Activated naive CD8-positive, alpha-beta T cell treated with anti-CD3 and anti-CD28 coated beads for 36 hours (primary cell): Measurements from ENCODE around the gene PCDH19. TPM values are rescaled to one million over a fixed set of nuclear protein-coding genes. Genes with fewer than 3 reads are reported as not detected.

ENCODE experiments used
- DNase-seq: peaks from one replicate; pipeline ENCODE4 v3.0.0; 2021
- H3K27ac Mint-ChIP-seq: one replicate; pipeline ENCODE4 v1.8.0; 2022; ENCODE audit warnings: mild to moderate bottlenecking, moderate library complexity, mixed read lengths
- H3K27me3 Mint-ChIP-seq: one replicate; pipeline ENCODE4 v1.8.0; 2022; ENCODE audit warnings: mild to moderate bottlenecking, mixed read lengths
- H3K36me3 Mint-ChIP-seq: one replicate; pipeline ENCODE4 v1.8.0; 2021; ENCODE audit warnings: mild to moderate bottlenecking, mixed read lengths
- H3K4me1 Mint-ChIP-seq: one replicate; pipeline ENCODE4 v1.8.0; 2021; ENCODE audit warnings: mixed read lengths
- H3K4me3 Mint-ChIP-seq: one replicate; pipeline ENCODE4 v1.8.0; 2022; ENCODE audit warnings: mild to moderate bottlenecking, moderate library complexity, mixed read lengths
- H3K9me3 Mint-ChIP-seq: one replicate; pipeline ENCODE4 v1.8.0; 2022; ENCODE audit warnings: mixed read lengths
- total RNA-seq, 2 experiments: library from RNA; stranded (reverse); gene quantifications; one replicate each; pipeline ENCODE4 v1.2.3, GENCODE V29; 2021

PCDH19 gene
- total RNA-seq, 2 experiments from 2014 or later: not detected

- DNase-seq: no peak
- Mint-ChIP-seq H3K4me3 (no peak overlapping the region), H3K27me3 (no peaks in the 10 kb centered on the region), H3K27ac (no peak overlapping the region), H3K9me3 (no peaks in the 10 kb centered on the region), H3K4me1 (no peaks in the 10 kb centered on the region), H3K36me3 (no peaks in the 10 kb centered on the region)
These were observed 121.0 kb downstream of the PCDH19 start for GRCh38 chrX:100289066-100289558.

GRCh38 chrX:100277231-100277630 lies 132.8 kb downstream of the PCDH19 start:
- H3K9me3 Mint-ChIP-seq: peaks cover 2% of the 10 kb centered on the region
- no peaks in the 10 kb centered on the region for H3K4me1 Mint-ChIP-seq
- H3K27me3 Mint-ChIP-seq: no peaks in the 10 kb centered on the region
- no peak for DNase-seq
- no peak overlapping the region for H3K4me3 Mint-ChIP-seq
- no peak overlapping the region for H3K27ac Mint-ChIP-seq
- H3K36me3 Mint-ChIP-seq: no peaks in the 10 kb centered on the region

- no peak for DNase-seq
- no peaks in the 10 kb centered on the region for H3K9me3 Mint-ChIP-seq
- H3K4me3 Mint-ChIP-seq: no peak overlapping the region
These were observed 135.2 kb downstream of the PCDH19 start for GRCh38 chrX:100274916-100275315.

GRCh38 chrX:100265179-100265578 lies 144.9 kb downstream of the PCDH19 start:
- no peak for DNase-seq
- Mint-ChIP-seq H3K9me3 (no peaks in the 10 kb centered on the region), H3K36me3 (no peaks in the 10 kb centered on the region), H3K27ac (no peak overlapping the region), H3K4me1 (no peaks in the 10 kb centered on the region), H3K4me3 (no peak overlapping the region), H3K27me3 (no peaks in the 10 kb centered on the region)

More at GRCh38 chrX:100274916-100275315, 135.2 kb downstream of the PCDH19 start:
- H3K36me3 Mint-ChIP-seq: no peaks in the 10 kb centered on the region
- no peaks in the 10 kb centered on the region for H3K4me1 Mint-ChIP-seq
- no peak overlapping the region for H3K27ac Mint-ChIP-seq
- no peaks in the 10 kb centered on the region for H3K27me3 Mint-ChIP-seq

- no peak for DNase-seq
- Mint-ChIP-seq H3K27ac (no peak overlapping the region), H3K4me3 (no peak overlapping the region), H3K36me3 (no peaks in the 10 kb centered on the region), H3K4me1 (no peaks in the 10 kb centered on the region), H3K9me3 (no peaks in the 10 kb centered on the region), H3K27me3 (no peaks in the 10 kb centered on the region)
These were observed 145.9 kb downstream of the PCDH19 start for GRCh38 chrX:100264200-100264599.

- H3K27ac Mint-ChIP-seq: no peak overlapping the region
- DNase-seq: no peak
These were observed 146.4 kb downstream of the PCDH19 start for GRCh38 chrX:100263650-100264049.

GRCh38 chrX:100248885-100249493 lies 161.1 kb downstream of the PCDH19 start:
- Mint-ChIP-seq H3K27me3 (no peaks in the 10 kb centered on the region), H3K9me3 (no peaks in the 10 kb centered on the region), H3K27ac (no peak overlapping the region), H3K4me1 (no peaks in the 10 kb centered on the region), H3K4me3 (no peak overlapping the region), H3K36me3 (no peaks in the 10 kb centered on the region)
- no peak for DNase-seq

More at GRCh38 chrX:100263650-100264049, 146.4 kb downstream of the PCDH19 start:
- Mint-ChIP-seq H3K36me3 (no peaks in the 10 kb centered on the region), H3K9me3 (no peaks in the 10 kb centered on the region), H3K27me3 (no peaks in the 10 kb centered on the region), H3K4me3 (no peak overlapping the region), H3K4me1 (no peaks in the 10 kb centered on the region)

GRCh38 chrX:100247826-100248225 lies 162.2 kb downstream of the PCDH19 start:
- Mint-ChIP-seq H3K36me3 (no peaks in the 10 kb centered on the region), H3K4me1 (no peaks in the 10 kb centered on the region), H3K27ac (no peak overlapping the region), H3K9me3 (no peaks in the 10 kb centered on the region), H3K4me3 (no peak overlapping the region), H3K27me3 (no peaks in the 10 kb centered on the region)
- no peak for DNase-seq

- H3K4me1 Mint-ChIP-seq: no peaks in the 10 kb centered on the region
- H3K27me3 Mint-ChIP-seq: no peaks in the 10 kb centered on the region
These were observed 165.4 kb downstream of the PCDH19 start for GRCh38 chrX:100244681-100245080.

More at GRCh38 chrX:100244681-100245080, 165.4 kb downstream of the PCDH19 start:
- H3K4me3 Mint-ChIP-seq: no peak overlapping the region
- no peak for DNase-seq
- peaks cover 3% of the 10 kb centered on the region for H3K9me3 Mint-ChIP-seq
- H3K27ac Mint-ChIP-seq: no peak overlapping the region
- no peaks in the 10 kb centered on the region for H3K36me3 Mint-ChIP-seq

Other genes starting within 250 kb of the PCDH19 start
- not detected for gene TNMD, start 174.7 kb upstream of the PCDH19 start, total RNA-seq
- under 1 TPM; 0.43 to 0.52 TPM for gene TSPAN6, start 226.5 kb upstream of the PCDH19 start, total RNA-seq
- not detected for gene SRPX2, start 233.9 kb upstream of the PCDH19 start, total RNA-seq